HG03103 (cell line): Measurements from ENCODE around the gene GBP3.
"Not testable (repeated sequence)": the region's sequence is repeated elsewhere in the genome, so short reads cannot be mapped to it uniquely, and the experiment has no call there.

Experiments
- ATAC-seq: cut with Tn5 transposase; IDR thresholded peaks from one replicate; pipeline ENCODE4 v1.9.1; 2021; ENCODE audit warnings: low read depth; ENCODE audit not compliant: unreplicated experiment

Gene GBP3

GRCh38 chr1:88979749-88980116 is 42.9 kb downstream of the GBP3 start:
- no peak for ATAC-seq

DNA sequence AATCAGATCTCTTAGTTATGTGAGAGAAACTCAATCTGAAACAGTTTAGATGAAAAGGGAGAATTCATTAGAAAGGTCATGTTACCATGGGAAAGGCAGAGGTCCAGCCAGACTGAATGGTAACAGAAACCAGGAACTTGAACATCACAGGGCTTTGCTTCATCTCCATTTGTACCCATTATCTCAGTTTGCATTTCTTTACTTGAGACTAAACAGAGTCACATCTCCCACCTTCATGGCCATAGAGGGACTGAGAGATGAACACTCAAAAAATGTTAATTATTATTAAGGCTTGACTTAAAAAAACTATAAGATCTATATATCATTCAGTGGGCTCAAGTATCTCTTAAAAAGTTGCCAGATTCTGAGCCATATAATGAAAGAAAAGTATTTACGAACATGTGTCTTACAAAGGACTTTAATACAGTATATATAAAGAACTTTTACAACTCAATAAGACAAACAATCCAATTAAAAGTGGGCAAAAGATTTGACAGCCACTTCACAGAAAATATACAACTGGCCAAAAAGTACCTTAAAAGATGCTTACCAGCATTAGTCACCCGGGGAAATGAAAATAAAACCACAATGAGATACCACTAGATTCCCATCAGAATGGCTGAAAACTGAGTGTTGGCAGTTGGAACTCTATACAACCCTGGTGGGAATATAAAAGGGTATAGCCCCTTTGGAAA is 43.5 kb downstream of the GBP3 start:
- ATAC-seq: no peak

DNA sequence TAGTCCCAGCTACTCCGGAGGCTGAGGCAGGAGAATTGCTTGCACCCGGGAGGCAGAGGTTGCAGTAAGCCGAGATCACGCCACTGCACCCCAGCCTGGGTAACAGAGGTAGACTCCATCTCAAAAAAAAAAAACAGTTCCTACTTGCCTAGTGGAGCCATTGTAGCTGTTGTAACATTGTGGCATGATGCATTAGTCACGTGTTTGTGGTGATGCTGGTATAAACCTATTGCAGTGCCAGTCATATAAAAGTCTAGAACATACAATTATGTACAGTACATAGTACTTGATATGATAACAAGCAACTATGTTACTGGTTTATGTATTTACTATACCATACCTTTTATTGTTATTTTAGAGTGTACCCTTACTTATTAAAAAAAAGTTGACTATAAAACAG is 46.4 kb downstream of the GBP3 start:
- no peak for ATAC-seq

- ATAC-seq: not testable (repeated sequence)
Observed at GRCh38 chr1:88974616-88975172, 48.0 kb downstream of the GBP3 start.

DNA sequence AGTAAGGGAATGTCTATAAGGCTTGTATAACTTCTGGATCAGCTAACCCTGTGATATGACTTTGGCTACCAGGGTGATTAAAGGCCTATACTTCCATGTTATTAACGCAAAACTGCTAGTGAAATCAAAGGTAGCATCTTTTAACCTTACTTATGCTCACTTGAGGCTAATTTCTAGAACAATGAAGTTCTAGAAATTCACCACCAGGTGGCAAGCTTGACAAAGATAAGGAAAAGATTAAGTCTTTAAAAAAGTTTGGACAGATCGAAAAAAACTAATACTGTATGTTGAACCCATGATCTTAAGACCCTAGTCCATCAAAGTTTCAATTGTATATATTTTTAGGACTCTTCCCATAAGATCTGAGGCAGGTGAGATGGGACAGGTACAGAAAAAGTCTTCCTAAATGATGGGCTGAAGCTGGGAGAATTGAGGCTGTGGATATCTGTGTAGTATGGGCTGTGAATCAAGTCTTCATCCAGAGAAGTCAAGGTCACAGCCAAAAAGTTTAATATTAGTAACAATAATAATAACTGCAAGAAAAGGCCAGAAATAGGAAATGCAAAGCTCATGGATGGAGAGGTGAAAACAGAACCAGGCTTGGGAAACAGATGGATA is 49.0 kb downstream of the GBP3 start:
- ATAC-seq: no peak

DNA sequence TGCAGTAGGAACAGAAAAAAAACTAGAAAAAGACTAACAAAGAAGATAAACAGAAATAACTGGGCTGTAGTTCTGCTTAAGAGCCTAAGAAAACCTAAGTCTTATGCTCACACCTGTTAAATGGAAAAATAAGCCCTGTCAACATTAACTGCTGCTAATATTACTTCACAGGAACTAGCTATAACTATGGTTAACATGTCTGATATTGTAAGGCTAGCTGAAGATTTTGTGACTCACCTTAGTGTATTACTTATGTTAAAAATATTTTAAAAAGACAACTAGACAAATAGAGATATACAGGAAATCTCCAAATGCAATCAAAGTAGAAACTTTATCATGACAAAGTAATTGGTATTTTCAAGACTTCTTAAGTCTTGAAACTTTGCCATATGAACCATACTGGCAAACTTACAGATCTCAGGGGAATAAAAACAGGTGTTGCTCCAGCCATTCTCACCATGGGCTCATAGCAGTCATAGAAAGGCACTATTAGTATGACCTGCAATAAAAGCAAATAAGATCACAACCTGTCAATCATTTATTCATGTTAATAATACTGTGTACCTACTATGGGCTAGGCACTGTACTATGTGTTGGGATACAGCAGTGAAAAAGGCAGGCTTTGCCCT is 60.9 kb downstream of the GBP3 start:
- ATAC-seq: no peak

DNA sequence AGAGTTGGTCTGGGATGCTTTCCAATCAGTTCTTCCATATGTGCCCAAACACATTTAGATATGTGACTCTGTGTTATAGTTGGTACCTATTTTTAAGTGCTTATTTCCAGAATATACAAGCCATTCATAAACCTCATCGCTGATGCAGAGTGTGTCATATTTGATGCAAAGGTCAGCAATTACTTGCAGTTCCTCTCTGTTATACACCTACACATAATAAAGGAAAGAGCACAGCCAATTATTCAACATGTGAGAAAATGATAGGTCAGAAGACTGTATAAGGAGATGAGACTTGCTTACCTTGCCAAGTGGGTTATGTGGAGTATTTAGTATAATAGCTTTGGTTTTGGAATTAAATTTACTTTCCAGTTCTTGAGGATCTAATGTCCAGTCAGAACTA is 61.6 kb downstream of the GBP3 start:
- ATAC-seq: no peak
